Measurements from ENCODE around the gene GSTM1. TPM values are rescaled to one million over a fixed set of nuclear protein-coding genes. Genes with fewer than 3 reads are reported as not detected.
A peak's percentile ranks its signal among the peaks of the same experiment; 100 is the strongest.

The GSTM1 gene
- total RNA-seq, 1 donor from 2014 or later: 17.8 TPM

DNA sequence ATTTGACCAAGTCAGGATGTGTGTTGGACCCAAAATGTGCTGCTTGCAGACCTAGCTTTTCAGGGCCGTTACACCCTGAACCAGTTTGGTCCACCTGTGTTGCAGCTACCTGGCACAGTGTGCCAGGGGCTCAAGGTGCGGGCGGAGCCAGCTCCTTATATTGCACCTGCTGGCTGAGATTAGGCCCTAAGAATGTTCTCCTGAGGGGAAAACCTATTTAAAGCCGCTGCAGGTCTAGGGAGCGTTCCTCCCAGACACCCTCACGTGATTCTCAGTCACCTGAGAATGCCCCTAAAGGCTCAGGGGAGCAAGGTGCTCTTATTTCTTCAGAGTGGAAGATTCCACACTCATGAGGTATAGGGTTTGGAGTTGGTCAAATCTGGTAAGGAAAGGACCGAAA lies 41.3 kb downstream of the GSTM1 start:
- no peak overlapping the region for H3K27ac Mint-ChIP-seq (ENCODE audit: unreplicated experiment)
- TF ChIP-seq CTCF (IDR thresholded peaks at IDR 0.05): no peak
- no peak for DNase-seq (ENCODE audit: low spot score)
- no peak overlapping the region for H3K4me3 Mint-ChIP-seq (ENCODE audit: unreplicated experiment)
- no peaks in the 10 kb centered on the region for H3K27me3 Mint-ChIP-seq (ENCODE audit: low read depth)
- H3K4me1 Mint-ChIP-seq (ENCODE audit: low read depth): peaks cover 10% of the 10 kb centered on the region
- H3K36me3 Mint-ChIP-seq (ENCODE audit: low read depth): no peaks in the 10 kb centered on the region
- H3K9me3 Mint-ChIP-seq (ENCODE audit: low read depth): no peaks in the 10 kb centered on the region

- no peak overlapping the region for H3K4me3 Mint-ChIP-seq (ENCODE audit: unreplicated experiment)
- TF ChIP-seq CTCF (IDR thresholded peaks at IDR 0.05): no peak
- no peak overlapping the region for H3K27ac Mint-ChIP-seq (ENCODE audit: unreplicated experiment)
- peaks cover 10% of the 10 kb centered on the region for H3K4me1 Mint-ChIP-seq (ENCODE audit: low read depth)
- H3K9me3 Mint-ChIP-seq (ENCODE audit: low read depth): no peaks in the 10 kb centered on the region
- H3K27me3 Mint-ChIP-seq (ENCODE audit: low read depth): no peaks in the 10 kb centered on the region
- H3K36me3 Mint-ChIP-seq (ENCODE audit: low read depth): peaks cover 3% of the 10 kb centered on the region
- DNase-seq (ENCODE audit: low spot score): no peak
Observed at GRCh38 chr1:109730666-109731065, 43.0 kb downstream of the GSTM1 start.

GRCh38 chr1:109732390-109732881 lies 44.8 kb downstream of the GSTM1 start:
- peaks cover 15% of the 10 kb centered on the region for H3K36me3 Mint-ChIP-seq (ENCODE audit: low read depth)
- H3K27ac Mint-ChIP-seq (ENCODE audit: unreplicated experiment): no peak overlapping the region
- peaks cover 10% of the 10 kb centered on the region for H3K4me1 Mint-ChIP-seq (ENCODE audit: low read depth)
- no peaks in the 10 kb centered on the region for H3K9me3 Mint-ChIP-seq (ENCODE audit: low read depth)
- no peak overlapping the region for H3K4me3 Mint-ChIP-seq (ENCODE audit: unreplicated experiment)
- TF ChIP-seq CTCF (IDR thresholded peaks at IDR 0.05): no peak
- no peak for DNase-seq (ENCODE audit: low spot score)
- no peaks in the 10 kb centered on the region for H3K27me3 Mint-ChIP-seq (ENCODE audit: low read depth)

- Mint-ChIP-seq H3K9me3 (ENCODE audit: low read depth) (no peaks in the 10 kb centered on the region), H3K4me1 (ENCODE audit: low read depth) (peaks cover 10% of the 10 kb centered on the region), H3K27me3 (ENCODE audit: low read depth) (no peaks in the 10 kb centered on the region), H3K36me3 (ENCODE audit: low read depth) (peaks cover 20% of the 10 kb centered on the region), H3K27ac (ENCODE audit: unreplicated experiment) (no peak overlapping the region), H3K4me3 (ENCODE audit: unreplicated experiment) (no peak overlapping the region)
- DNase-seq (ENCODE audit: low spot score): no peak
- TF ChIP-seq CTCF (IDR thresholded peaks at IDR 0.05): no peak
Observed at GRCh38 chr1:109733236-109733870, 45.7 kb downstream of the GSTM1 start.

DNA sequence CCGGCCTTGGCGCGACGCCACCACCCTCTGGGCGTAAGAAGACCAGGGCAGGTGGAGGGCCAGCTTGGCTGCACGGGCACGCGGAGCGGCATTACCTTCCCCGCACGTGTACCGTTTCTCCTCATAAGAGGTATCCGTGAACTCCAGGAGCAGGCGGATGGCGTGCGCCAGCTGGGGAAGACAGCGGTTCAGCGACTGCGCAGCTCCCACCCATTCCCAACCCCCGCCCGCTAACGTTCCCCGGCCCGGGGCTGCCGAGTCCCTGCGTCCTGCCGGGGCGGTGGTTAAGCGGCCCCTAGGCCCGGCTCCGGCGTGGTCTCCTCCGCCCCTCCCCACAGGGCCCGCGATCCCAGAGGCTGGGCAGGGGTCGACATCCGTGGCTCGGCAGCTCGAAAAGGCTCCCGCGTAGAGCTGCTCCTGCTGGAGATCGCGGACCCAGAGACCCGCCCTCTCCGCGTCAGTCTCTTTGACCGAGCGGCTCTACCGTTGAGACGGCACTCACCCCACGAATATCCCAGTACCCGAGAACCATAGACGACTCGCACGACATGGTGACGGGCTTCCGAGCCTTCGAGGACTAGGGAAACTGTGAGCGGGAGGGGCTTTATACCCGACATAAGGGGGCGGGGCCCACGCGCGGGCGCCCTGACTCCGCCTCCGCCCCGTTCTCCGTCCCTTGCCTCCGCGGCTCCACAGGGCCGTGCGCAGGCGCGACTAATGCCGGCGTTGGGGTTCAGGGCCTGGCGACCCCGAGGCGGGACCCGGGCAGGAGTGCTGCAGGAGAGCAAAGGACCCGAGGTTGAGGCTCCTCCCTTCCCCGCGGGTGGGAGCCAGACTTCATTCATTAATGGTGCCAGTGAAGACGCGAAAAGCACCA lies 52.4 kb downstream of the GSTM1 start:
- H3K4me1 Mint-ChIP-seq (ENCODE audit: low read depth): peaks cover 16% of the 10 kb centered on the region
- H3K27ac Mint-ChIP-seq (ENCODE audit: unreplicated experiment): peak overlapping the region; percentile 91
- no peaks in the 10 kb centered on the region for H3K9me3 Mint-ChIP-seq (ENCODE audit: low read depth)
- TF ChIP-seq CTCF (IDR thresholded peaks at IDR 0.05): no peak
- H3K4me3 Mint-ChIP-seq (ENCODE audit: unreplicated experiment): peak overlapping the region; percentile 85
- peaks cover 3% of the 10 kb centered on the region for H3K27me3 Mint-ChIP-seq (ENCODE audit: low read depth)
- peaks cover 17% of the 10 kb centered on the region for H3K36me3 Mint-ChIP-seq (ENCODE audit: low read depth)
- no peak for DNase-seq (ENCODE audit: low spot score)
